Measurements from ENCODE around the gene UROD.

UROD gene

GRCh38 chr1:45032837-45033236 lies 20.8 kb downstream of the UROD start:
- no peak overlapping the region for H3K27ac ChIP-seq
- no peak for TF ChIP-seq ZFX (IDR thresholded peaks at IDR 0.05)
- no peak for TF ChIP-seq CTCF (conservative IDR thresholded peaks at IDR 0.05)

GRCh38 chr1:45033356-45033755 lies 21.3 kb downstream of the UROD start:
- TF ChIP-seq ZFX (IDR thresholded peaks at IDR 0.05) (no peak), CTCF (conservative IDR thresholded peaks at IDR 0.05) (no peak)
- H3K27ac ChIP-seq, result no peak overlapping the region

- H3K27ac ChIP-seq, result no peak overlapping the region
- no peak for TF ChIP-seq ZFX (IDR thresholded peaks at IDR 0.05)
- TF ChIP-seq CTCF (conservative IDR thresholded peaks at IDR 0.05), result no peak
Observed at GRCh38 chr1:45035631-45036301, 23.7 kb downstream of the UROD start.

GRCh38 chr1:45037456-45037855 lies 25.4 kb downstream of the UROD start:
- TF ChIP-seq ZFX (IDR thresholded peaks at IDR 0.05), result no peak
- no peak for TF ChIP-seq CTCF (conservative IDR thresholded peaks at IDR 0.05)
- no peak overlapping the region for H3K27ac ChIP-seq

- H3K27ac ChIP-seq, result no peak overlapping the region
- TF ChIP-seq ZFX (IDR thresholded peaks at IDR 0.05), result no peak
- TF ChIP-seq CTCF (conservative IDR thresholded peaks at IDR 0.05), result no peak
Observed at GRCh38 chr1:45038240-45038639, 26.2 kb downstream of the UROD start.

- no peak overlapping the region for H3K27ac ChIP-seq
- TF ChIP-seq CTCF (conservative IDR thresholded peaks at IDR 0.05) (no peak), ZFX (IDR thresholded peaks at IDR 0.05) (no peak)
Observed at GRCh38 chr1:45038661-45039364, 26.8 kb downstream of the UROD start.

- no peak overlapping the region for H3K27ac ChIP-seq
- TF ChIP-seq ZFX (IDR thresholded peaks at IDR 0.05) (no peak), CTCF (conservative IDR thresholded peaks at IDR 0.05) (no peak)
Observed at GRCh38 chr1:45040297-45040696, 28.2 kb downstream of the UROD start.

Data from C4-2B (cell line).